Hepatocyte (in vitro differentiated cells): ENCODE data around the gene STX5. TPM values are rescaled to one million over a fixed set of nuclear protein-coding genes. Genes with fewer than 3 reads are reported as not detected.

Experiments
- DNase-seq: peaks from one replicate; pipeline ENCODE4 v3.0.0-alpha.2; 2016; ENCODE audit warnings: low spot score
- H2AFZ ChIP-seq: fragments of 200-600 bp; sonication (generic); 2 replicates; pipeline ENCODE4 v1.6.0; 2016; ENCODE audit warnings: antibody characterized with exemption, mild to moderate bottlenecking
- H3K27ac ChIP-seq: fragments of 200-600 bp; sonication (generic); 2 replicates; pipeline ENCODE4 v1.5.1; 2016; ENCODE audit warnings: mild to moderate bottlenecking
- H3K27me3 ChIP-seq: fragments of 200-600 bp; sonication (generic); 2 replicates; pipeline ENCODE4 v1.6.1; 2016
- H3K36me3 ChIP-seq: fragments of 200-600 bp; sonication (generic); replicated peaks from 2 replicates; pipeline ENCODE4 v1.5.1; 2016; ENCODE audit warnings: low read depth; ENCODE audit not compliant: insufficient read depth
- H3K4me1 ChIP-seq: fragments of 200-600 bp; sonication (generic); 2 replicates; pipeline ENCODE4 v1.5.1; 2016; ENCODE audit warnings: mild to moderate bottlenecking, moderate library complexity; ENCODE audit not compliant: insufficient read depth
- H3K4me2 ChIP-seq: fragments of 200-600 bp; sonication (generic); 2 replicates; pipeline ENCODE4 v1.6.0; 2016
- H3K4me3 ChIP-seq: fragments of 200-600 bp; sonication (generic); 2 replicates; pipeline ENCODE4 v1.5.1; 2016; ENCODE audit warnings: mild to moderate bottlenecking
- H3K79me2 ChIP-seq: fragments of 200-600 bp; sonication (generic); 2 replicates; pipeline ENCODE4 v1.6.0; 2017; ENCODE audit warnings: mild to moderate bottlenecking
- H3K9me2 ChIP-seq: fragments of 200-600 bp; sonication (generic); replicated peaks from 2 replicates; pipeline ENCODE4 v1.6.0; 2017; ENCODE audit warnings: mild to moderate bottlenecking; ENCODE audit not compliant: insufficient read depth
- H3K9me3 ChIP-seq: fragments of 200-600 bp; sonication (generic); 2 replicates; pipeline ENCODE4 v1.5.1; 2016; ENCODE audit warnings: low read depth, mild to moderate bottlenecking
- H4K20me1 ChIP-seq: fragments of 200-600 bp; sonication (generic); 2 replicates; pipeline ENCODE4 v1.6.0; 2016; ENCODE audit warnings: mild to moderate bottlenecking; ENCODE audit not compliant: insufficient read depth, poor library complexity, severe bottlenecking
- CTCF ChIP-seq: fragments of 200-600 bp; sonication (generic); IDR thresholded peaks from 2 replicates; pipeline ENCODE4 v1.5.1; 2016; ENCODE audit warnings: antibody characterized with exemption, mild to moderate bottlenecking; ENCODE audit not compliant: poor library complexity
- EZH2 ChIP-seq: fragments of 200-600 bp; sonication (generic); IDR thresholded peaks from 2 replicates; pipeline ENCODE4 v1.6.1; 2016; ENCODE audit warnings: antibody characterized with exemption, mild to moderate bottlenecking, borderline replicate concordance
- EZH2phosphoT487 ChIP-seq: fragments of 200-600 bp; sonication (generic); IDR thresholded peaks from one replicate; pipeline ENCODE4 v1.6.1; 2018; ENCODE audit warnings: antibody characterized with exemption, mild to moderate bottlenecking, low read depth, moderate library complexity; ENCODE audit not compliant: unreplicated experiment, severe bottlenecking
- WGBS: methylation state at CpG from one replicate; pipeline ENCODE4 v1.1.6; 2016; ENCODE audit warnings: low lambda C conversion rate; ENCODE audit errors: missing lambda C conversion rate; 5-methylcytosine and 5-hydroxymethylcytosine counted together
- polyA plus RNA-seq: library from polyadenylated mRNA; unstranded; fragments of >200 nt; fragmentation: Nextera tagmentation; extraction: Ambion mirVana; gene quantifications from 2 replicates; pipeline ENCODE4 v1.2.1, GENCODE V29; 2016
- total RNA-seq: library from RNA; depleted of rRNA; stranded (reverse); fragments of >200 nt; gene quantifications from 2 replicates; pipeline ENCODE4 v1.2.3, GENCODE V29; 2014

STX5 gene
- total RNA-seq, result 35.4 and 37.3 TPM in 2 replicates
- 49.7 and 50.4 TPM in 2 replicates for polyA plus RNA-seq

- Histone ChIP-seq H4K20me1 (peaks cover 18% of the 10 kb centered on the region), H3K79me2 (peaks cover 83% of the 10 kb centered on the region)
- 1% methylated on average over 59 of the region's 65 CpGs for WGBS
These were observed at the start of gene STX5 for GRCh38 chr11:62831520-62832335. STX5 (minus strand) TSS chr11:62832051; CDS start chr11:62831243, 808 bp downstream.

GRCh38 chr11:62880803-62881578, 49.1 kb upstream of the STX5 start, which contains the start of gene SLC3A2:
SLC3A2 (plus strand) TSS chr11:62880896; CDS start chr11:62881024, 128 bp downstream.
- Histone ChIP-seq H3K36me3 (no peaks in the 10 kb centered on the region), H3K27me3 (no peaks in the 10 kb centered on the region), H3K27ac (peak within 1 kb of the TSS; percentile 100), H3K9me2 (no peaks in the 10 kb centered on the region), H3K4me1 (peaks cover 43% of the 10 kb centered on the region), H3K4me2 (peak within 1 kb of the TSS; percentile 91), H4K20me1 (peaks cover 33% of the 10 kb centered on the region), H2AFZ (peak within 1 kb of the TSS; percentile 7), H3K9me3 (no peaks in the 10 kb centered on the region), H3K4me3 (peak within 1 kb of the TSS; percentile 82), H3K79me2 (peaks cover 66% of the 10 kb centered on the region)
- 1% methylated on average over 56 of the region's 69 CpGs for WGBS
- DNase-seq, result peak; percentile 96
- TF ChIP-seq EZH2phosphoT487, result no peak
- peak; percentile 77 for TF ChIP-seq CTCF

More at GRCh38 chr11:62831520-62832335, at the start of gene STX5:
- Histone ChIP-seq H3K9me3 (no peaks in the 10 kb centered on the region), H3K27me3 (no peaks in the 10 kb centered on the region), H2AFZ (peak within 1 kb of the TSS; percentile 42), H3K4me1 (peaks cover 15% of the 10 kb centered on the region), H3K4me2 (peak within 1 kb of the TSS; percentile 94), H3K27ac (peak within 1 kb of the TSS; percentile 95), H3K4me3 (peak within 1 kb of the TSS; percentile 87), H3K9me2 (no peaks in the 10 kb centered on the region), H3K36me3 (no peaks in the 10 kb centered on the region)
- TF ChIP-seq EZH2phosphoT487 (no peak), EZH2 (no peak), CTCF (no peak)
- DNase-seq, result peak; percentile 100

- Histone ChIP-seq H3K9me2 (no peaks in the 10 kb centered on the region), H3K4me2 (peak overlapping the region; percentile 91), H3K27ac (peak overlapping the region; percentile 100), H2AFZ (no peak overlapping the region), H3K4me3 (peak overlapping the region; percentile 72), H3K4me1 (peaks cover 43% of the 10 kb centered on the region), H4K20me1 (peaks cover 26% of the 10 kb centered on the region), H3K9me3 (no peaks in the 10 kb centered on the region), H3K27me3 (no peaks in the 10 kb centered on the region), H3K36me3 (no peaks in the 10 kb centered on the region), H3K79me2 (peaks cover 61% of the 10 kb centered on the region)
- peak; percentile 66 for DNase-seq
- WGBS, result 8% methylated on average over 16 of the region's 16 CpGs
- no peak for TF ChIP-seq EZH2phosphoT487
- TF ChIP-seq EZH2, result no peak
- TF ChIP-seq CTCF, result no peak
These were observed 48.5 kb upstream of the STX5 start for GRCh38 chr11:62880231-62880802.
